KMS-11 (cell line): ENCODE measurements around the gene SNCAIP.

Source experiments
- H2AFZ ChIP-seq: fragments of 200-600 bp; sonication (generic); 2 replicates; pipeline ENCODE4 v1.6.1; 2016; ENCODE audit warnings: antibody characterized with exemption, mixed run types, low read depth
- H3K27ac ChIP-seq: fragments of 200-600 bp; sonication (generic); 2 replicates; pipeline ENCODE4 v1.6.1; 2016; ENCODE audit warnings: mild to moderate bottlenecking, mixed run types
- H3K27me3 ChIP-seq: fragments of 200-600 bp; sonication (generic); 2 replicates; pipeline ENCODE4 v1.6.1; 2017; ENCODE audit warnings: mild to moderate bottlenecking, low read depth, mixed run types, moderate library complexity; ENCODE audit not compliant: insufficient read depth
- H3K36me3 ChIP-seq: fragments of 200-600 bp; sonication (generic); 2 replicates; pipeline ENCODE4 v1.6.1; 2017; ENCODE audit warnings: mild to moderate bottlenecking, mixed run types; ENCODE audit not compliant: insufficient read depth
- H3K4me1 ChIP-seq: fragments of 200-600 bp; sonication (generic); 2 replicates; pipeline ENCODE4 v1.6.1; 2016; ENCODE audit warnings: mild to moderate bottlenecking, low read depth, mixed run types; ENCODE audit not compliant: poor library complexity, severe bottlenecking
- H3K4me2 ChIP-seq: fragments of 200-600 bp; sonication (generic); 2 replicates; pipeline ENCODE4 v1.7.0; 2016; ENCODE audit warnings: mild to moderate bottlenecking, mixed run types
- H3K4me3 ChIP-seq: fragments of 200-600 bp; sonication (generic); IDR thresholded peaks from 2 replicates; pipeline ENCODE4 v1.6.1; 2017; ENCODE audit warnings: low read depth, low read length, mixed read lengths; ENCODE audit not compliant: insufficient read depth
- H3K79me2 ChIP-seq: fragments of 200-600 bp; sonication (generic); 2 replicates; pipeline ENCODE4 v1.6.1; 2016; ENCODE audit warnings: low read depth, mixed run types; ENCODE audit not compliant: insufficient read depth
- H3K9ac ChIP-seq: fragments of 200-600 bp; sonication (generic); 2 replicates; pipeline ENCODE4 v1.6.1; 2016; ENCODE audit warnings: mild to moderate bottlenecking, mixed run types
- H4K20me1 ChIP-seq: fragments of 200-600 bp; sonication (generic); 2 replicates; pipeline ENCODE4 v1.6.1; 2016; ENCODE audit warnings: mild to moderate bottlenecking, mixed run types; ENCODE audit not compliant: insufficient read depth
- CTCF ChIP-seq: fragments of 200-600 bp; sonication (generic); conservative IDR thresholded peaks from 2 replicates; pipeline ENCODE4 v1.6.1; 2017; ENCODE audit warnings: low read depth, mild to moderate bottlenecking, antibody characterized with exemption, low read length, moderate library complexity, mixed read lengths

SNCAIP gene

GRCh38 chr5:122330881-122331280, 18.8 kb downstream of the SNCAIP start:
- H3K4me1 ChIP-seq = no peaks in the 10 kb centered on the region
- no peak overlapping the region for H2AFZ ChIP-seq
- TF ChIP-seq CTCF = no peak
- no peak overlapping the region for H3K27ac ChIP-seq
- H3K36me3 ChIP-seq = no peaks in the 10 kb centered on the region
- no peak overlapping the region for H3K4me3 ChIP-seq
- H3K79me2 ChIP-seq = no peaks in the 10 kb centered on the region
- H3K27me3 ChIP-seq = no peaks in the 10 kb centered on the region
- H3K9ac ChIP-seq = no peak overlapping the region
- no peaks in the 10 kb centered on the region for H4K20me1 ChIP-seq
- no peak overlapping the region for H3K4me2 ChIP-seq

GRCh38 chr5:122332599-122333555, 20.8 kb downstream of the SNCAIP start:
- no peaks in the 10 kb centered on the region for H3K4me1 ChIP-seq
- no peaks in the 10 kb centered on the region for H4K20me1 ChIP-seq
- no peaks in the 10 kb centered on the region for H3K79me2 ChIP-seq
- H2AFZ ChIP-seq = no peak overlapping the region
- H3K4me2 ChIP-seq = no peak overlapping the region
- no peak for TF ChIP-seq CTCF
- H3K4me3 ChIP-seq = no peak overlapping the region
- no peak overlapping the region for H3K27ac ChIP-seq
- H3K36me3 ChIP-seq = no peaks in the 10 kb centered on the region
- H3K27me3 ChIP-seq = no peaks in the 10 kb centered on the region
- no peak overlapping the region for H3K9ac ChIP-seq

GRCh38 chr5:122333564-122333963, 21.5 kb downstream of the SNCAIP start:
- no peak for TF ChIP-seq CTCF
- Histone ChIP-seq H3K9ac (no peak overlapping the region), H3K4me3 (no peak overlapping the region), H3K4me1 (no peaks in the 10 kb centered on the region), H3K79me2 (no peaks in the 10 kb centered on the region), H3K4me2 (no peak overlapping the region), H3K27ac (no peak overlapping the region), H2AFZ (no peak overlapping the region), H3K36me3 (no peaks in the 10 kb centered on the region), H3K27me3 (no peaks in the 10 kb centered on the region), H4K20me1 (no peaks in the 10 kb centered on the region)

GRCh38 chr5:122339591-122339990, 27.6 kb downstream of the SNCAIP start:
- TF ChIP-seq CTCF = no peak
- Histone ChIP-seq H3K4me3 (no peak overlapping the region), H3K27me3 (no peaks in the 10 kb centered on the region), H3K4me2 (no peak overlapping the region), H3K36me3 (no peaks in the 10 kb centered on the region), H3K27ac (no peak overlapping the region), H4K20me1 (no peaks in the 10 kb centered on the region), H3K4me1 (no peaks in the 10 kb centered on the region), H2AFZ (no peak overlapping the region), H3K9ac (no peak overlapping the region), H3K79me2 (no peaks in the 10 kb centered on the region)
